Inflammatory macrophage (primary cell): ENCODE data around the gene TRO.

Experiments
- DNase-seq, 2 donors: peaks; one replicate each; pipeline ENCODE4 v3.0.0-alpha.2; 2020 to 2022
- total RNA-seq, 18 experiments: gene quantifications; one replicate each; lab custom pipeline; 2026; ENCODE audit warnings: mixed read lengths in 6 of 18, inconsistent platforms in 2 of 18; lab: John Stamatoyannopoulos, UW

Gene TRO, protein sequence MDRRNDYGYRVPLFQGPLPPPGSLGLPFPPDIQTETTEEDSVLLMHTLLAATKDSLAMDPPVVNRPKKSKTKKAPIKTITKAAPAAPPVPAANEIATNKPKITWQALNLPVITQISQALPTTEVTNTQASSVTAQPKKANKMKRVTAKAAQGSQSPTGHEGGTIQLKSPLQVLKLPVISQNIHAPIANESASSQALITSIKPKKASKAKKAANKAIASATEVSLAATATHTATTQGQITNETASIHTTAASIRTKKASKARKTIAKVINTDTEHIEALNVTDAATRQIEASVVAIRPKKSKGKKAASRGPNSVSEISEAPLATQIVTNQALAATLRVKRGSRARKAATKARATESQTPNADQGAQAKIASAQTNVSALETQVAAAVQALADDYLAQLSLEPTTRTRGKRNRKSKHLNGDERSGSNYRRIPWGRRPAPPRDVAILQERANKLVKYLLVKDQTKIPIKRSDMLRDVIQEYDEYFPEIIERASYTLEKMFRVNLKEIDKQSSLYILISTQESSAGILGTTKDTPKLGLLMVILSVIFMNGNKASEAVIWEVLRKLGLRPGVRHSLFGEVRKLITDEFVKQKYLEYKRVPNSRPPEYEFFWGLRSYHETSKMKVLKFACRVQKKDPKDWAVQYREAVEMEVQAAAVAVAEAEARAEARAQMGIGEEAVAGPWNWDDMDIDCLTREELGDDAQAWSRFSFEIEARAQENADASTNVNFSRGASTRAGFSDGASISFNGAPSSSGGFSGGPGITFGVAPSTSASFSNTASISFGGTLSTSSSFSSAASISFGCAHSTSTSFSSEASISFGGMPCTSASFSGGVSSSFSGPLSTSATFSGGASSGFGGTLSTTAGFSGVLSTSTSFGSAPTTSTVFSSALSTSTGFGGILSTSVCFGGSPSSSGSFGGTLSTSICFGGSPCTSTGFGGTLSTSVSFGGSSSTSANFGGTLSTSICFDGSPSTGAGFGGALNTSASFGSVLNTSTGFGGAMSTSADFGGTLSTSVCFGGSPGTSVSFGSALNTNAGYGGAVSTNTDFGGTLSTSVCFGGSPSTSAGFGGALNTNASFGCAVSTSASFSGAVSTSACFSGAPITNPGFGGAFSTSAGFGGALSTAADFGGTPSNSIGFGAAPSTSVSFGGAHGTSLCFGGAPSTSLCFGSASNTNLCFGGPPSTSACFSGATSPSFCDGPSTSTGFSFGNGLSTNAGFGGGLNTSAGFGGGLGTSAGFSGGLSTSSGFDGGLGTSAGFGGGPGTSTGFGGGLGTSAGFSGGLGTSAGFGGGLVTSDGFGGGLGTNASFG (N-terminal part only)
- 0 to 0.18 (median 0) reads per million in 18 experiments for total RNA-seq

DNA sequence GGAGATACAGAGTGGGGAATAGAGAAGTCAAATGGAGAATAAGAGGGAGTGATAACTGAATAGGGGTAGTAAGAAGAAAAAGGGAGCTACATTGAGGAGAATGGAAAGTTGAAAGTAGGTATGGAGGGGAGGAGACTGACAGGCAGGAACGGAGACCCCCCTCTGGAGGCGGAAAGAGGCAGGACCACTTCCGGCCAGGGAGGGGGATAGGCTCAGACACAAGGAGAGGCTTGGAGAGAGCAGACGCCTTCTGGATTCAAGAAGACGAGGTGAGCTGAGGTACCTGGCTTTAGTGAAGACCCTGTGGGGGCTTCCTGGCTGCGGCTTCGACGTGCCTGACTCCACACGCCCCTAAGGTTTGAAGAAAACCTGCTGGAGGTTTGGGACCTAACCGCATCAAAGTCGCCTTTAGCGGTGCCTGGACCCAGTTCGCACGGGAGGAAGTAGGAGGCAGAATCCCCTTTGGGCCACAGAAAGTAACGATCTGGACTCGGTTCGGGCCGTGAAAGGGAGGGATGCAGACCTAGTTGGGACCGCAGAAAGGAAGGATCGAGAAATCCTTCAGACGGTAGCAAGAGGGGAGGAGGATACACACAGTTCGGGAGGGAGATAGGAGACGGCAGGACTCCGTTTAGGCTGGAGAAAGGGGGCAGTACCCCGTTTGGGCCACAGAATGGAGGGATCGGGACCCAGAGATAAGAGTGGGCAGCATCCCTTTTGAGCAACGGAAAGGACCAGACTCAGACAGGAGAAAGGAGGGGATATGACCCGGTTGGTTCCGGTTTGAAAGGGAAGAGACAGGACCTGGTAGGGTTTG is at the start of gene TRO:
TRO (plus strand) TSS at position 215 of the 817 bp plus-strand sequence. CDS start 1,423 bp downstream, outside the sequence.
- no peak for DNase-seq

DNA sequence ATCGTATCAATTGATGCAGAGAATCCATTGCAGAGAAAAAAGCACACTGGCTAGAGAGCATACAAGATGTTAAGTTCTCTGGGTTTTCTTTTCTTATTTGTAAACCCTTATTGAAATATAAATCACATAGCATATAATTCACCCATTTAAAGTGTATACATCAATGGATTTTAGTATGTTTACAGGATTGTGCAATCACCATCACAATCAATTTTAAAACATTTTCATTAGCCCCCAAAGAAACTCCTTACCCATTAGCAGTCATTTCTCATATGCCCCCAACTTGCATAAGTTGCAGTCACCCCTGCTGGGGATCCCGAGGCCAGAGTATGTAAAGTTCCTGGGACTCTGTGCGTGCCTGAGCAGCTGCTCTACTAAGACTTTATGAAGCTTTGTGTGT is 34.9 kb upstream of the TRO start:
- DNase-seq: no peak

DNA sequence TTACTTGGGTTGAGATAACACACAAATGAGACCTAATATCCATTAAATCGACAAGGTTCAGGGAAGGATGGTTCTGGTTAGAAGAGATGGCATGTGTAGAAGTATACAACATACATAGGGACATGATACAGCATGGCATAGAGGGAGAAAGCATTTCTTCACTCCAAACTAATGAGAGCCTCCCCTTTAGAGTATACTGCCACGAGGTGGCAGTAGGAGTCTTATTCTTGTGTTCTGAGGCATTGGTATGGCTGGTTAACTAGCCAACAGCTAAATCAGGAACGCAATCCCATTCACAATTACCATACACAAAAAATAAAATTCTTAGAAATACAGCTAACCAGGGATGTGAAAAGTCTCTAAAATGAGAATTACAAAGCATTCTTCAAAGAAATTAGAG is 29.1 kb upstream of the TRO start:
- peak; percentile 34 to 39 for DNase-seq

DNA sequence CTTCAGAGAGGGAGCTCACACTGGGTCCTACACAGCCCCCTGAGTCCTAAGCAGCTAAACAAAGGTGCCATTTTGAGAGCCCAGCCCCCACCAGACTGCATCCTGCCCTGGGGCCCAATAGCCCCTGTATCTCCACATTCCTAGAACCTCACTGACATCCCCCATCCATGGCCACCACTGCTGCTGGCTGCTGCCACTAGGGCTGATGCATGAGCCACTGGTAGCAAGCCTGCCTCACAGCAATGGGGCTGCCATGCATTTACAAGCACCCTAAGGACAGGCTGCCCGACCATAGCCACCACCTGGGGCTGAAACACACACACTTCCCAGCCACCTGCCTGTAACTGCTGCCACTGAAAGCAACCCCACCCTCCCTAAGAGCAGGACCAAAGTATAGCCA is 26.5 kb upstream of the TRO start:
- no peak for DNase-seq

DNA sequence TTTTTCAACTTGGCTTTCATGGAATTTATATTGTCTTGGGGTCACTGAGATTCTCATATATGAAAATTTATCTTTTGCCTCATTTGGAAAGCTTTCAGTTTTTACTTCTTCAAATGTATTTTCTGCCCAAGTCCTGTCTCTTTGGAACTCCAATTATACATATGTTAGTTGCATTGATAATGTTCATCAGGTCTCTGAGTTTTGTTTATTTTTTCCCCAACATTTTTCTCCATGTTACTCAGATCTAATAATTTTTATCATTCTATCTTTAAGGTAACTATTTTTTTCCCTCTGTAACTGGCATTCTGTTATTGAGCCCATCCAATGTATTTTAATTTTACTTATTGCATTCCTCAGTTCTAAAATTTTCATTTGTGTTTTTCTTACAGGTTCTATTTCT is 10.7 kb upstream of the TRO start:
- no peak for DNase-seq

DNA sequence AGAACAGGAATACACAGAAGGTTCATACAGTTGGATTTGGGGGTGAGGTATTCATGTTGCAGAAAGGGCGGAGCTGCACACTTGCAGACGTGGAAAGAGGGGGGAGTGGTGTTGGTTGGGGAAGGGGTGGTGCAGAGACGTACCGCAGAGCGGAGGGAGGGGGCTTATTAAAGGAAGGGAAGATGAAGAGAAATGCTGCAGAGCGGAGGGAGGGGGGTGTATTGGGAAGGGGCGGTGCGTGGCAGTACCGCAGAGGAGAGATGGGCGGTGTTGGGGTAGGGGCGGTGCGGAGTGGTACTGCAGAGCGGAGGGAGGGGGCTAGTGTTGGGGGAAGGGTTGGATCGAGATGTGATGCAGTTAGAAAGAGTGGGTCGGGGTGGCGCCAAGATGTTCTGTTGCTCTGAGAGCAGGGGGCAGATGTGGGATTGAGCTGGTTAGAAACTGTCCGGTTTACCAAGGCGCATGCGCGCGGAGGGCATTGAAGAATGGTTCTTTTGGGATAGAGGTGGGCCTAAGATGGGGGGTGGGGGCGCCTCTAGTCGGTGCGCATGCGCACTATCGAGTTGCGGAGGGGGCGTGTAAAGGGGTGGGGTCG is 900 bp downstream of the TRO start:
- DNase-seq: no peak

DNA sequence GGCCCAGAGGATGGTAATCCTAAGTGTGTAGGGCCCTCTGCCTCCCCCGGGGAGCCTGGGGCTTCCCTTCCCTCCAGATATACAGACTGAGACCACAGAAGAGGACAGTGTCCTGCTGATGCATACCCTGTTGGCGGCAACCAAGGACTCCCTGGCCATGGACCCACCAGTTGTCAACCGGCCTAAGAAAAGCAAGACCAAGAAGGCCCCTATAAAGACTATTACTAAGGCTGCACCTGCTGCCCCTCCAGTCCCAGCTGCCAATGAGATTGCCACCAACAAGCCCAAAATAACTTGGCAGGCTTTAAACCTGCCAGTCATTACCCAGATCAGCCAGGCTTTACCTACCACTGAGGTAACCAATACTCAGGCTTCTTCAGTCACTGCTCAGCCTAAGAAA is 1.9 kb downstream of the TRO start:
- DNase-seq: no peak

DNA sequence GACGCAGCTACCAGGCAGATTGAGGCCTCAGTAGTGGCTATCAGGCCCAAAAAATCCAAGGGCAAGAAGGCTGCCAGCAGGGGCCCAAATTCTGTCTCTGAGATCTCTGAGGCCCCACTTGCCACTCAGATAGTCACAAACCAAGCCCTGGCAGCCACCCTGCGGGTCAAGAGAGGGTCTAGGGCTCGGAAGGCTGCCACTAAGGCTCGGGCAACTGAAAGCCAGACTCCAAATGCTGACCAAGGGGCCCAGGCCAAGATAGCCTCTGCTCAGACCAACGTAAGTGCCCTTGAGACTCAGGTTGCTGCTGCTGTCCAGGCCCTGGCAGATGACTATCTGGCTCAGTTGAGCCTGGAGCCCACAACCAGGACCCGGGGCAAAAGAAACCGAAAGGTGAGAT is 2.8 kb downstream of the TRO start:
- DNase-seq: no peak

DNA sequence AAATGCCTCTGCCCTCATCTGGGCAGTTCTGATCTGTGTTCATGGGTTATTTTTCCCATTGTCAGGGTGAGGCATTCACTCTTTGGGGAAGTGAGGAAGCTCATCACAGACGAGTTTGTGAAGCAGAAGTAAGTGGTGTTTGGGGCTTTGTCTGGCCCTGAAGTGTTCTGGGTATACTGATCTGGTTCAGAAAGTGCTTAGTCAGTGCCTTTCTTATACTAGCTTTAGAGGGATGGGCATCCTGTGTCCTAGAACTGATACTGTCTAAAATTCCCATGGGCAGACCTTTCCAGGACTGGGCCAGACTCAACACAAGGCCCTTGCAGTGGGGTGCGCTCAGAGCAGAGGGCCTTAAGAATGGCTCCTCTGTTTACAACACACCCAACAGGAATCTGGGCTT is 6.4 kb downstream of the TRO start:
- peak in 1 of 2 donors; percentile 18 for DNase-seq

DNA sequence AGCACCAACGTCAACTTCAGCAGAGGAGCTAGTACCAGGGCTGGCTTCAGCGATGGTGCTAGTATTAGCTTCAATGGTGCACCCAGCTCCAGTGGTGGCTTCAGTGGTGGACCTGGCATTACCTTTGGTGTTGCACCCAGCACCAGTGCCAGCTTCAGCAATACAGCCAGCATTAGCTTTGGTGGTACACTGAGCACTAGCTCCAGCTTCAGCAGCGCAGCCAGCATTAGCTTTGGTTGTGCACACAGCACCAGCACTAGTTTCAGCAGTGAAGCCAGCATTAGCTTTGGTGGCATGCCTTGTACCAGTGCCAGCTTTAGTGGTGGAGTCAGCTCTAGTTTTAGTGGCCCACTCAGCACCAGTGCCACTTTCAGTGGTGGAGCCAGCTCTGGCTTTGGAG is 8.3 kb downstream of the TRO start:
- no peak for DNase-seq

DNA sequence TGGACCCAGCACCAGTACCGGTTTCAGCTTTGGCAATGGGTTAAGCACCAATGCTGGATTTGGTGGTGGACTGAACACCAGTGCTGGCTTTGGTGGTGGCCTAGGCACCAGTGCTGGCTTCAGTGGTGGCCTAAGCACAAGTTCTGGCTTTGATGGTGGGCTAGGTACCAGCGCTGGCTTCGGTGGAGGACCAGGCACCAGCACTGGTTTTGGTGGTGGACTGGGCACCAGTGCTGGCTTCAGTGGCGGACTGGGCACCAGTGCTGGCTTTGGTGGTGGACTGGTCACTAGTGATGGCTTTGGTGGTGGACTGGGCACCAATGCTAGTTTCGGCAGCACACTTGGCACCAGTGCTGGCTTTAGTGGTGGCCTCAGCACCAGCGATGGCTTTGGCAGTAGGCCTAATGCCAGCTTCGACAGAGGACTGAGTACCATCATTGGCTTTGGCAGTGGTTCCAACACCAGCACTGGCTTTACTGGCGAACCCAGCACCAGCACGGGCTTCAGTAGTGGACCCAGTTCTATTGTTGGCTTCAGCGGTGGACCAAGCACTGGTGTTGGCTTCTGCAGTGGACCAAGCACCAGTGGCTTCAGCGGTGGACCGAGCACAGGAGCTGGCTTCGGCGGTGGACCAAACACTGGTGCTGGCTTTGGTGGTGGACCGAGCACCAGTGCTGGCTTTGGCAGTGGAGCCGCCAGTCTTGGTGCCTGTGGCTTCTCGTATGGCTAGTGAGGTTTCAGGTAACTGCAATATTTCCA is 9.8 kb downstream of the TRO start:
- no peak for DNase-seq

DNA sequence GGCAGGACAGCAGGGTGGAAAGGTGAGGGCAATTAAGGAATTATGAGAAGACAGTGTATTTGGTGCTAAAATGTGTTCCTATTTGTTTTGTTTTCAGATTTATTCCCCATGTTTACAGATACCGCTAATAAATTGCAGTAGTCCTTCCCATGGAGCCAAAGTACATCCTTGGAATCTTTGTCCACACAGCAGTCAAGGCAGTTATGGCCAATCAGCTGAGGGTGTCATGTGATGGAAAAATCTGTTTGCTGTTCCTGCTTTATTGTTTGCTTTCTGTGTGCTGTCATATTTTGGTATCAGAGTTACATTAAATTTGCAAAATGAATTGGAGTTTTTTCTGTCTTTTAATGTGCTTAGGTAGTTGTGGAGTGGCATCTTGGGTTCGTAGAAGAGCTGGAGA is 10.5 kb downstream of the TRO start:
- DNase-seq: no peak

DNA sequence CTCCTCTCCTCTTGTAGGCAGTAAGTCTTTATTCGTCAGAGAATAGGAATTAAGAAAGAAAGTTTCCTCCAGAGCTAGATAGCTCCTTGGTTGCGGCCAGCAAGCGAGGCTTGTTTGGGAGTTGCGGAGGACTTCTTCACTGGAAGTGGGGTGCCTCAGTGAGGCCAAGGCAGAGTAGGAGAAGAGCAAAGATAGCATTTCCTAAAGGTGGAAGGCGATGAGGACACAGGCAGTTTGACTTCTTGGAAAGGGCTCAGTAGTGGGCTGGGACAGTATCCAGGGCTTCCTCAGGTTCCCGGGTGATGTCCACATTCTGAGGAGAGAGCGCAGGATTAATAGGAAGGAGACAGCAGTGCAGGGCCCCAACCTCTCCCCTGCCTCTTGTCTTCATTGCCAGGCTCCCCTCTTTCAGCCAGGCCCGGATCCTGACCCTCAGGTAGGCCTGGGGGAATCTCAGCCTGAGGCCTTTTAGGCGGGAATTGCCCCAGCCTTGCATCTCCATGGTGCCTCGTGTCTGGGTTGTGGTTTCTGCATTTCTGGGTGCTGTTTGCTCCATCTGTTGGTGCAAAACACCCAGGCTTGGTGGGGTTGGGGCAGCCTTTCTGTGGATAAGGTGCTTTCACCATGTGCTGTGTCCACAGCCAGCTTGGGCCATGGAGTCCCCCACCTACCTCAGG is 12.7 kb downstream of the TRO start:
- DNase-seq: no peak

DNA sequence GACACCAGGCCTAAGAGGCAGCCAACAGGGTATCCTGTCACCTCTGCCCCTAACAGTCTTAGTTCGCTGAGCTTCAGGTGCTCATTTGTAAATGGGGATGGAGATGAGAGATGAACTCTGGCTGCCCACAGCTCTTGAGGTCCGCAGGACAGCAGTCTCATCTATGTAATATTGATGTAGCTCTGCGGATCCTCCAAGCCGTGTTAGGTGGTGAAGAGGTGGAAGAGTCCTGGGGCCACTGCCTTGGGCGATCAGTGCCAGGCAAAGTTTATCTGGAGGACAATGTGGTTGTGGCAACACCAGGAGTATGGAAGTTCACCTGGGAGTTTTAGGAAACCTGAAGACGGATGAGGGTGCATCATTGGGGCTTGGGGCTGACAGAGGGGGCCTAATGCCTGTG is 13.4 kb downstream of the TRO start:
- DNase-seq: no peak

DNA sequence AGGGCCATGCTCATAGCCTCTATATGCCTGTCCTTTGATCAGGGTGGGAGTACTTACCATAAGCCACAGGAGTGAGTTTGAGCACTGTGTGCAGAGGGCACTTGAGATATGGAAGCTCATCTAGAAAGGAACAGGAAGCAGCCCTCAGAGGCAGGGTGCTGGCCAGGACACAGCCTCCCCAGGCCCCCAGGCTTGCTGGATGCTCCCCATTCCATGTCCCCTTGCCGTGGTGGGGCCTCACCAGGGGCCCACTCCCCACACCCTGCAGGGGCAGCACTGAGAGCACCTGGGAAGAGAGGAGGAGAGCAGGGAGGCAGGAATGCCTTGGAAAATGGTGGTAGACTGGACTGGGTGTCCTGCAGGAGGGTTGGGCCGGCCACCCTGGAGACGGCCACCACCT is 14.3 kb downstream of the TRO start:
- no peak for DNase-seq

DNA sequence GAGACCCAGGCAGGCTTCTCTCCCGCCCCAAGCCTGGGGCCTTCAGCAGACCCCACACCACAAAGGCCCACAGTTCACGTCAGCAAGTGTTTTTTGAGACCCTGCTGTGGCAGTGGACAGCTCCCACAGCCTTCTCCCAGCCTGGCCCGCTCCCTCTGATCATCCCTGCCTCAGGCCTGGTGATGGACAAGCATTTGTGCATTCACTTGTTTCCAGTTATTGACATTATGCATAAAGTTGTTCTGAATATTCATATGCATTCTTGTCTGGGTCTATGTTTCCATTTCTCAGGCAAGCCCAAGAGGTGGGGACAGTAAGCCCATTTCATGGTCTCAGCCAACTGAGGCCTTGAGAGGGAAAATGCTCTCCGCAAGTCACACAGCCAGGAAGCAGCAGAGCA is 14.7 kb downstream of the TRO start:
- DNase-seq: no peak

DNA sequence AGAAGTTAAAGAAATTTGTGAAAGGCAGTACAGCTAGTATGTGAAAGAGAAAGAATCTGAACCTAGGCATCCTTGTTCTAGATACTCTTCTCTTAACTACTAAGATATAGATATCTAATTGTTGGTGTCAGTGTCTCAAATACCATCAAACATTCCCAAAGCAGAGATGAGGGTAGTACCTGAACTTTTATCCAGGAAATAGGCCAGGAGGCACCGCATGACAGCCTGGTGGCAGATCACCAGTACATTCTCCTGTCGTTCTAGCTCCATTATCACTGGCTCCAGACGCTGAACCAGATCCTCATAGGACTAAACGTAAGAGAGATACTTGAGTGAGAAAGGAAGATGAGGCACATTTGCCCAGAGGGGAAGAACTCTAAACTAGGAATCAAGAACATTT is 16.8 kb downstream of the TRO start:
- DNase-seq: no peak

DNA sequence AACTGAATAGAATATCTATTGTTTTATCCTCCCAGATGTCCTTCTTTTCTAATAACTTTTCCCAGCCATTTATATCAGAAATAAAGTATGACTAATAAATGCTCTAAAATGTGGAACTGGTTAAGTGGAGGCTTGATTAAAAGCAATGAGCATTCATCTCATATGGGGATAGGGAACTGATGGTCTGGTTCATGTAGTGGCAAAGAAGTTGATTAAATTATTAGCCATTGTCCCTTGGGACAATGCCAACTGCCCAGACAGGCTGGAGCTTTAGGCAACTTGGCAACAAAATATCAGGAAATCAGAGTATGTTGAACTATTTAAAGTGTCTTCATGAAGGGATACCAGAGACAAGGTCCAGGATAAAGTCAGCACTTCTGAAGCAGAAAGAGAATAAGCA is 24.2 kb downstream of the TRO start:
- no peak for DNase-seq

DNA sequence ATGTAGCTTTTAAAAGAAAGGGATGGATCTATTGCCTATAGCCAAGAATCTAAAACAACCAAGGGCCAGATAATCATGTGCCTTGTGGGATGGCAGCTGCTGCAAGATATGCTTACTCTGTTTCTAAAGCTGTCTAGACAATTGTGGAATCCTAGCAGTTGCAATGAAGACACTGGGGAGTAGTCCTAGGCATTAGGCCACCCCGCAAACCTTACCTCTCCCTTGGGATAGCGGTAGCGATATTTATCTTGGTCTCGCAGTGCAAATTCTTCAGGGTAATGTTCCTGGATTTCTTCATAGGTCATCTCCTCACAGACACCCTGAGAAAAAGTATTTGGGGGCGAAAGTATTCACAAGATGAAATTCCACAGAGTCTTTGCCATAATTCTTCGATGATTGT is 24.6 kb downstream of the TRO start:
- no peak for DNase-seq

DNA sequence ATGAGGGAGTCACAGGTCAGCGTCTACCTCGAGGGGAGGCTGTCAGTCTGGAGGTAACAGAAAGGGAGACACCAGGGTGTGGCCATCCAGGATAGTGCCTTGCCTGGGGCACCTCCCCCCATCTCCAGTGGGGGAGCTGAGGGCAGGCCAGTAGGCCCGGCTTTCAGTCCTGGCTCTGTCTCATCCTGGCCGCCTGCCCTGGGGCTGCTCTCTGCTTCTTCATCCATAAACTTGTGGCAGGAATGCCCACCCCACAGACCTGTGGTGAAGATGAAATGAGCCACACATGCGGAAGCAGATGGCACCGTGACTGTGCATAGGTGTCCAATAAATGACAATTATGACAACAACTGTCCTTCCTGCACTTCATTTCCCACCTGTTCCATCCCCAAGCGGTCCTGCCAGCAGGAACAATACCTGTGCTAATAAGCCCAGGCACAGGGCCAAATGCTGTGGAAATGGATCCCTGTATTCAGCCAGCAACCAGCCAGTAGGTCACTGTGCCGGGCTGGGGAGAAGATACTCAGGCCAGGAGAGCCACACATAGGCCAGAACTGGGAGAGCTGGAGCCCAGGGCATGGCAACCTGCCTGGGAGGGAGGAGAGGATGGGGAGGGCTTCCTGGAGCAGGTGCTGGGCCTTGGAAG is 30.2 kb downstream of the TRO start:
- no peak for DNase-seq
